Bronchial epithelial cell (primary cell): ENCODE measurements around the gene PTCRA. TPM values are rescaled to one million over a fixed set of nuclear protein-coding genes. Genes with fewer than 3 reads are reported as not detected.
A peak's percentile ranks its signal among the peaks of the same experiment; 100 is the strongest.

Experiments
- DNase-seq: peaks from one replicate; pipeline ENCODE4 v3.0.0-alpha.2; 2010; ENCODE audit warnings: low read depth
- FAIRE-seq: peaks from 2 replicates; lab custom pipeline; 2011; peaks lifted over from hg19 to GRCh38; lab: Jason Lieb, UNC
- H3K27me3 ChIP-seq: 2 replicates; pipeline ENCODE4 v1.5.1; 2011; ENCODE audit warnings: low read length; ENCODE audit not compliant: control insufficient read depth, insufficient read depth
- H3K36me3 ChIP-seq: 2 replicates; pipeline ENCODE4 v1.5.1; 2011; ENCODE audit warnings: low read length; ENCODE audit not compliant: control insufficient read depth, insufficient read depth
- H3K4me3 ChIP-seq: 2 replicates; pipeline ENCODE4 v1.5.1; 2011; ENCODE audit warnings: mild to moderate bottlenecking, low read depth, low read length, control low read depth
- CTCF ChIP-seq: IDR thresholded peaks from 2 replicates; pipeline ENCODE4 v1.5.1; 2011; ENCODE audit warnings: mild to moderate bottlenecking, moderate library complexity, low read length, control low read depth, inconsistent platforms; ENCODE audit not compliant: insufficient read depth, severe bottlenecking
- total RNA-seq: library from RNA; depleted of rRNA; stranded (reverse); fragments of >200 nt; gene quantifications from 2 replicates; pipeline ENCODE4 v1.2.1, GENCODE V29; 2014

PTCRA gene
- total RNA-seq, 1 donor from 2014 or later, result not detected

- DNase-seq (peak; percentile 96), FAIRE-seq (no peak)
- Histone ChIP-seq H3K4me3 (peak within 1 kb of the TSS; percentile 59), H3K27me3 (no peaks in the 10 kb centered on the region), H3K36me3 (peaks cover under 1% of the 10 kb centered on the region)
- no peak for TF ChIP-seq CTCF
These were observed 13.3 kb downstream of the PTCRA start, which contains the start of gene CNPY3 for GRCh38 chr6:42928986-42929820. TSS of gene CNPY3 (plus strand) at chr6:42929480. CDS start at chr6:42929571, 91 bp downstream.

- no peak for TF ChIP-seq CTCF
- Histone ChIP-seq H3K36me3 (peaks cover 4% of the 10 kb centered on the region), H3K27me3 (no peaks in the 10 kb centered on the region), H3K4me3 (peak overlapping the region; percentile 59)
- DNase-seq (peak; percentile 78), FAIRE-seq (no peak)
These were observed 14.0 kb downstream of the PTCRA start for GRCh38 chr6:42929821-42930360.

GRCh38 chr6:42932412-42932811 is 16.6 kb downstream of the PTCRA start:
- Histone ChIP-seq H3K36me3 (peaks cover 11% of the 10 kb centered on the region), H3K27me3 (no peaks in the 10 kb centered on the region), H3K4me3 (no peak overlapping the region)
- FAIRE-seq, result no peak
- no peak for DNase-seq
- TF ChIP-seq CTCF, result no peak

GRCh38 chr6:42933205-42933604 is 17.4 kb downstream of the PTCRA start:
- TF ChIP-seq CTCF, result no peak
- no peak for FAIRE-seq

GRCh38 chr6:42935322-42935721 is 19.5 kb downstream of the PTCRA start:
- TF ChIP-seq CTCF, result no peak
- H3K27me3 ChIP-seq, result no peaks in the 10 kb centered on the region
- DNase-seq, result no peak
- FAIRE-seq, result no peak
- peaks cover 24% of the 10 kb centered on the region for H3K36me3 ChIP-seq
- no peak overlapping the region for H3K4me3 ChIP-seq

More at GRCh38 chr6:42933205-42933604, 17.4 kb downstream of the PTCRA start:
- no peak for DNase-seq
- H3K36me3 ChIP-seq, result peaks cover 14% of the 10 kb centered on the region
- H3K4me3 ChIP-seq, result no peak overlapping the region
- no peaks in the 10 kb centered on the region for H3K27me3 ChIP-seq
